Erythroblast (primary cell): ENCODE data around the gene RAB11A.
A peak's percentile ranks its signal among the peaks of the same experiment; 100 is the strongest.

ENCODE experiments used
- DNase-seq, 2 experiments: peaks; one replicate each; lab custom pipeline; 2025; lab: John Stamatoyannopoulos, UW
- GATA1 ChIP-seq: IDR thresholded peaks from 2 replicates; pipeline ENCODE4 v1.6.1; 2011; ENCODE audit warnings: low read depth, mild to moderate bottlenecking, control low read depth, low read length, moderate library complexity
- POLR2A ChIP-seq: IDR thresholded peaks from 2 replicates; pipeline ENCODE4 v1.6.1; 2011; ENCODE audit warnings: mild to moderate bottlenecking, low read length

RAB11A gene

GRCh38 chr15:65869126-65869953, at the start of gene RAB11A:
Gene RAB11A, plus strand, starts transcription at chr15:65869491. Its CDS starts 95 bp downstream, at chr15:65869586.
- TF ChIP-seq GATA1 (no peak), POLR2A (peak; percentile 97)
- peak; percentile 98 to 99 for DNase-seq

DNA sequence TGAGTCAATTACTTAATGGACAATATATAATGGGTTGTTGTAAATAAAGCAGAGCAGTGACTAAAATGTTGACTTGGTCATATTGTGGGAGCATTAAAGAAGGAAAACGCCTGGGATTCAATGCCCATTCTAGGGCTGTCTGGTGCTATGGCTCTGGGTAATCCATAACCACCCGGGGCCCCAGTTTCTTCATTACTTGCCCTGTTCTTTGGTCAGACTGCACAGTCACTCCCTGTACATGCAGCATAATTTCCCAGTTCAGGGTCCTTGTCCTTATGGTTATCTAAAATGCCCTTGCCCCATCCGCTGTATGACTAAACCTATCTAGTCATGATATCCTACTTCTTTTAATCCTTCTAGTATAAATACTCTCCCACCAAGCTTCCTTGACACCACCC, 49.7 kb upstream of the RAB11A start:
- TF ChIP-seq POLR2A: peak; percentile 48
- TF ChIP-seq GATA1: no peak
- DNase-seq: peak; percentile 94 to 95

DNA sequence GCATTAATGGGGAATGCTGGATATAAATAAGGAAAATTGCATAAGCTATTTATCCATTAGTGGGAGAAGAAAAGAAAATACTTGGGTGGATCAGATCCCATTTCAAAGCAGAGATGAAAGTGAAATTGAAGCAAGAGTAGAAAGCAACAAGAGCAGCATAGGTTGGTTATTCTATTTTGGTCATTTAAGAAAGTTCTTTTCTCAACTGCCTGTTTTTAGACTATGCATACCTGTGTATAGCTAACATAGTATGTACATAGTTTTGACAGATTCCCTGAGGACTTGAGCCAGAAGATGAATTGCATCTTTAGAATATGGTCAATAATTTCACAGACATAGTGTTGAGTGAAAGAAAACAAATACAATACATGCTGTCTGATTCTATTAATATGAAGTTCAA, 48.2 kb upstream of the RAB11A start:
- TF ChIP-seq POLR2A: no peak
- no peak for TF ChIP-seq GATA1
- DNase-seq: no peak

GRCh38 chr15:65822316-65822715, 47.0 kb upstream of the RAB11A start:
- TF ChIP-seq POLR2A: no peak
- TF ChIP-seq GATA1: no peak
- DNase-seq: no peak

GRCh38 chr15:65824031-65824743, 45.1 kb upstream of the RAB11A start:
- TF ChIP-seq POLR2A: no peak
- TF ChIP-seq GATA1: no peak
- peak; percentile 80 to 86 for DNase-seq

DNA sequence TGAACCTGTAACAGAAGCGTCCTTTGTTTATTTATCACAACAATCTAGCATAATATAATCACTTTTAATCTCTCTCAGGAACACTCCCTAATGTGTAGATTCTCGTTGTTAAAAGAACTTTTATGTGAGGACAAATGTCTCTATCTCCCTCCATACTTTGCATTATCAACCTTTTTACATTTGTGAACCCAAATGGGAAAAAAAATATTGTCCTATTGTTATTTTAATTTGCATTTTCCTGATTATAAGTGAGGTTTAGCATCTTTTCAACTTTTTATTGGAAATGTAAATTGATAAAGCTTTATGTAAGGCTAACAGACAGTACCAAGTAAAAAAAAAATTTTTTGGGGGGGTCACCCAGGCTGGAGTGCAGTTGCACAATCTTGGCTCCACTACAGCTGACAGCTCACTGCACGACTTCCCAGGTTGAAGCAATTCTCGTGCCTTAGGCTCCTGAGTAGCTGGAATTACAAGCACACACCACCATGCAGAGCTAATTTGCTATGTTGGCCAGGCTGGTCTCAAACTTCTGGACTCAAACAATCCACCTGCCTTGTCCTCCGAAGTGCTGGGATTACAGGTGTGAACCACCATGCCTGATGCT, 44.2 kb upstream of the RAB11A start:
- no peak for DNase-seq
- TF ChIP-seq POLR2A: no peak
- no peak for TF ChIP-seq GATA1

- no peak for DNase-seq
Measured at GRCh38 chr15:65827065-65827464, 42.2 kb upstream of the RAB11A start.

GRCh38 chr15:65828585-65828984, 40.7 kb upstream of the RAB11A start:
- TF ChIP-seq GATA1 (no peak), POLR2A (no peak)
- peak; percentile 39 to 54 for DNase-seq

More at GRCh38 chr15:65827065-65827464, 42.2 kb upstream of the RAB11A start:
- TF ChIP-seq GATA1 (no peak), POLR2A (no peak)

GRCh38 chr15:65829130-65829764, 40.0 kb upstream of the RAB11A start:
- no peak for TF ChIP-seq POLR2A
- TF ChIP-seq GATA1: no peak
- peak; percentile 30 to 61 for DNase-seq

DNA sequence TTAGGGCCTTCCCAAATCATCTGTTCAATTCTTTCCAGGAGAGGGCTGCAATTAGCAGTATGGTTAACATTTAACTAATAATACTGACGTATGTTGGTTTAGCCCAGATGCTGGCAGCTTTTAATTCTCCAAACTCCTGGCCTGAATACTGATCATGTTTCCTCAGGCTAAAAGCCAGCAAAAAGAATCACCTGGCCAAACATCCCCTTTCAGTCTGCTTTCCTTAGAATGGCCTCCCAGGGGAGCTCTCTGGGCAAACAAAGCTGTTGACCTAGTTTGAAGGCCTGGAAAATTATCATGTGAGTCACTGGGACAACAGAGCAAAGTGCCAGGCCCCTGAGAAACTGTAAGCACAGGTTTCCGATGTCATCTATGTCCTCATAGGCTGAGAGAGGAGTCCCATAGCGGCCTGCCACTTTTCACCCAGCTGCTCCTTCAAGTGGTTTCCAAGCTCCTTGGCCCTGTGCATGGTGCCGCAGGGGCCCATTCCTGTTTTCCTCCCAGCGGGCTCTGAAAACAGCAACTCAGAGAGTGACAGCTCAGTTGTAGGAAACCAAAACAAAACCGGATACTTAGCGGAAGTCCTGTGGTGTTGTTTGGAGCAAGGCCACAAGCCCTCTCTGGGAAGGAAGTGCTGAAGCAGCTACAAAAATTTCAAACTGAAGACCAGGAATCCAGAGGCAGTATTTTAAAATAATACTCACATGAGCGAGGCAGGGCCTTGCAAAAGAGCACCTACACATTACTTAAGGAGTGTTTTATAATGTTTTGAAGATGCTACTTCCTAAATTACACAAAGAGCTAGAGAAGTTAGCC, 36.5 kb upstream of the RAB11A start:
- peak; percentile 36 for TF ChIP-seq POLR2A
- no peak for TF ChIP-seq GATA1
- peak; percentile 66 to 70 for DNase-seq

DNA sequence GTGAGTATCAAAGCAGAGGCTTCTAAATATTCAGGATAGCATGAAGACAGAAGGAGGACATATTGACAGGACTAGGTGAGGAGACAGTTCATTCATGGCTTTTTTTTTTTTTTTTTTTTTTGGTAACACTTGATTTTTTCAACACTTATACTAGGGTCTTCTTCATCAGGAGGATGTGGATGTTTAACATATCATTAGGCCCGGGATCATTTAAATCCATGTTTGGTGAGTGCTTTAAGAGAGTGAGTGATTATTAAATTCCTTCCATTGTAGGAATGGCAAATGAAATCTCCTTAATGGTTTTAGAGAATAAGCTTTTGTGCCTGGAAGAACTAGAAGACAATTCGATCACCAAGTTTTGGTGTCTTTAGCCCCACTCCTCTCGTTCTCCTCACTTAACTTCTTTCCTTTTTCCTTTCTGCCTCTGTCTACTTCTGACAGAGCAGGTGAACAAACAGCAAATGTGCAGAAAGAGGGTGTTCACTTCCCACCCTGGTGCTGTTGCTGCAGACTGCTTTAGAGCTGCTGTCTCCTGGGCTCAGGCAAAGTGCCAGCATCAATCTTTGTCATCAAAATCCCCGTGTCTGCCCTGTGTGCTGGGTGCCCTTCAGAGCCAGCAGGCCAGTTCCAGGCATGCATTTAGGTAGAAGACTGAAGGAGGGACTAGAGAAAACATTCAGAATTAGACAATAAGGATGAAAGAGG, 35.6 kb upstream of the RAB11A start:
- TF ChIP-seq GATA1 (no peak), POLR2A (no peak)
- peak; percentile 38 to 51 for DNase-seq

- peak in 1 of 2 experiments; percentile 14 for DNase-seq
- TF ChIP-seq GATA1 (no peak), POLR2A (no peak)
Measured at GRCh38 chr15:65834603-65835282, 34.5 kb upstream of the RAB11A start.
